ENCODE data around the gene CAPN15.
A peak's percentile ranks its signal among the peaks of the same experiment; 100 is the strongest.

The CAPN15 gene

DNA sequence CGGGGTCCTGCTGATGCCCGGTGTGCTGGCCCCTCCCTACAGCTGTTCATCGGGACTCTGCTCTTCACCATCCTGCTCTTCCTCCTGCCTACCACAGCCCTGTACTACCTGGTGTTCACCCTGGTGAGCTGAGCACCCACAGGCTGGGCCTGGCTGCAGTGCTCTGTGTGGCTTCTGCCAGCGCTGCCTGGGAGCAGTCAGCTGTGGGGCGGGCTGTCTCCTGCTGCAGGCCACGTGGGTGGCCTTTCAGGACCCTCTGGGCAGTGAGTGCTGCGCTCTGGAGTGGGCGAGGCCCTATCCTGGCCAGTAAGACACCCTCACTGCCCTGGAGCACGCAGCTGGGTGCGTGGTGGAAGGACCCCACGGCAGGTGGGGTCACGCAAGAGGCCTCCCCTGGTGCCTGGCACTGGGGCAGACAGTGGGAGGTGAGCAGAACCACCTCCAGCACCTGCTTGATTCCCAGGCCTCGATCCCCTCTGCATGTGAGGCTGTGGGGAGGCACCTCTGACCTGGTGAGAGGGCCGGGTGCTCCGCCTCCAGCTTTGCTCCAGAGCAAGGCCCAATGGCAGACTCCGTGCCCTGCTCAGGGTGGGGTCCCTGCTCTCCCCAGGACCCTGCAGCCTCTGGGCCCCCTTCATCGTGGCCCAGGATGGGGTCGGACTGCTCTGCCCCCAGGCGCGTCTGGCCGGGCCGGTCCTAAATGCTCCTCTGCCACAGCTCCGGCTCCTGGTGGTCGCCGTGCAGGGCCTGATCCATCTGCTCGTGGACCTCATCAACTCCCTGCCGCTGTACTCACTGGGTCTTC is 52.8 kb downstream of the CAPN15 start:
- no peak for DNase-seq

DNA sequence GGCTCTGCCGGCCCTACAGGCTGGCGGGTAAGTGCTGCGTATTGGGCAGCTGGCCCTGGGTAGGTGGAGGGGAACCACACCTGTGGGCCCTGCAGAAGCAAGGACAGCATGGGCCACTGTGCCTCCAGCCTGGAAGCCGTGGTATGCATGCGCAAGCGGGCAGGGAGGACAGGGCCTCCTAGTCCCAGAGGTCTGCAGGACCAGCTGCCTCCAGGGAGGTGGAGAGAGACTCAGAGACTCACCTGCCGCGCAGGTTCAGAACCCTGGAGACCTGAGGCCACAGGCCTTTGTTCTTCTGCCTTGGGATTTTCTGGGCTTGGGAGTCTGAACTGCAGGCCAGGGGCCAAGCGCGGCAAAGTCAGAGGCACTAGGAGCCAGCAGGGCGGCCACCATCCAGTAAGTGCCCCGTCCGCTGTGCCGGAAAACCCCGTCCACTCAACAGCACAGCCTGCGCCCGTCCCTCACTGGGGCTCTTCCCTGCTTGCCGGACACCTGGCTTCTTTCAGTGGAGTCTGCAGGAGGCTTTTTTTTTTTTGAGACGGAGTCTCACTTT is 53.5 kb downstream of the CAPN15 start:
- DNase-seq = no peak

DNA sequence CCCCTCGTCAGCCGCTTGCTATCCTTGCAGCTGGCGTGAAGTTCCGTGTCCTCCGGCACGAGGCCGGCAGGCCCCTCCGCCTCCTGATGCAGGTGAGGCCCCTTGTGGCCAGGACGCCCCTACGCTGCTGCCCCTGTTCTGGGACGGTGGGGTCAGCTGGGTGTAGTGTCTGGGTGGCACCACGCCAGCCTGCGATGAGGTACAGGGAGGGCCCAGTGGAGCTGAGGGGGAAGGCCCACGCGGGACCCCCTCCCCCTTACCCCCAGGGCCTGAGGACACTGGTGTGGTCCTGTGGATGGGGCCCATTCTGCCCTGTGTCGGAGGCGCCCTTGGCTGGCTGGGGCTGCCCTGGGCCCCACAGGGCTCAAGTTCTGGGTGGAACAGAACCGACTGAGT is 54.7 kb downstream of the CAPN15 start:
- no peak for DNase-seq

DNA sequence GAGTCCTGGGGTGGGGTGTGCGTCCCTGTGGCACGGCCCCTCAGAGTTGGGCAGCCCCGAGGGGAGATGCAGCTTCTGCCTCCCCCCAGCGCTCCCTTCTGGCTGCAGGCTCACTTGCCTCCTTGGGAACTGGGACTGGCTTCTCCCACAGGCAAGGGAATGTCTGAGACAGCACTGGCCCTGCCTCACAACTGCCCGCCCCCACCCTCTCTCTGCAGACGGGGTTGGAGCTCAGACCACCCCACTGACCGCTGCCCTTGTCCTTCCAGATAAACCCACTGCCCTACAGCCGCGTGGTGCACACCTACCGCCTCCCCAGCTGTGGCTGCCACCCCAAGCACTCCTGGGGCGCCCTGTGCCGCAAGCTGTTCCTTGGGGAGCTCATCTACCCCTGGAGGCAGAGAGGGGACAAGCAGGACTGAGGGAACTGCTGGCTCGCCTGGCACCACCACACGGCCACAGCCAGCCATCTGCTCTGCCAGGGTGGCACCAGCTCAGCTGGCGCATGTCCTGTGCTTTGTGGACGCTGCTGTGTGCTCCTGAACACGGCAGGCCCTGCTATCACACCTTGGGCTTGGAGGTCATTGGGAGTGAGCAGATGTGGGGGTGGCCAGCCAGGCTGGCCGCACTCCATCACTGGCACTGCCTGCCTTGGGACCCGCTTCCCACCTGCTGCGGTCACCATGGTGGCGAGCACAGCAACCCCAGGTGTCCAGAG is 55.3 kb downstream of the CAPN15 start:
- no peak for DNase-seq

DNA sequence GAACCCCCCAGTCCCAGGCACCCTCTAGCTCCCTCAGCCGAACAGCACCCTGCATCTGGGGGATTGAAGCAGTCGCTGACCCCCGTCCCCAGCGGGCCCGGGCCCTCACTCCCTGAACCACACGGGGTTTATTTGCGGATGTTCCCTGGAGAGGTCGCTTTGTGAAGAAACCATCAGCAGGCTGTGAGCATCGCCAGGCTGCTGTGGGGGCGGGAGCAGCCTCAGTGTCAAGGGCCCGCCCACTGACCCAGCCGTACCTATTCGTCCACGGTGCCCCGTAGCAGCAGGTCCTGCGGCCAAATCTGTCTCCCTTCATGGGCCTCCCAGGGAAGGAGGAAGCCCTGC is 55.9 kb downstream of the CAPN15 start:
- DNase-seq = no peak

DNA sequence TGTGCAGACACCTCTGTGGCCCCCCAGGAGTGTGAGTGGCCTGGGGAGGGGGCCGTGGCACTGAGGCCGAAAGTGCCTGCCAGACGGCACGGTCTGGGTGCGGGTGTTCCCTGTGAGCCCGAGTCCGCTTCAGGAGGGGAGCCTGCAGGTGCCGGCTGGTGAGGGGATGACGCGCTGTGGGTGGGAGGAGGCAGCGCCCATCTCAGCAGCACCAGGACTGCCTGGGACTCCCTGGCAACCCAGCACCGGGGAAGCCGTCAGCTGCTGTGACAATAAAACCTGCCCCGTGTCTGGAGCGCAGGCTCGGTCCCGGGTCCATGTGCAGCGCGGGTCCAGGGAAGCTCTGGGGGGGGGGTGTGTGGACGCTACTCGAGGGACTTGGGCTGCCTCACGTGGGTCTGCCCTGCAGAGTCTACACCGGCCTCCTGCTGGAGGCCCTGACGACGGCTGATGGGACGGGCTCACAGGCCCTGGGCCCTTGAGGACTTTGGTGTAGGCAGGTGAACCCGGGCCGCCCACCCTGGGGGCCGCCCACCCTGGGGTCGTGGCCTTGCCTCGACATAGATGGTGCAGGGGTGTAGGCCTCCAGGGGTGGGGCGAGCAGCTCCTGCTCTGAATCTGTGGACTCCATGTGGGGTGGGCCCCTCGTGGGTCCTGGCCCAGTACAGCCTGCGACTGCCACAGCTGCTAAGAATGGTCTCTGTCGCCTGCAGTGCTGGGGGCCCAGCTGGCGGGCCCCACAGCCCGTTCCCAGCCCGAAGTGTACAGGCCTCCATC is 56.5 kb downstream of the CAPN15 start:
- DNase-seq = no peak

DNA sequence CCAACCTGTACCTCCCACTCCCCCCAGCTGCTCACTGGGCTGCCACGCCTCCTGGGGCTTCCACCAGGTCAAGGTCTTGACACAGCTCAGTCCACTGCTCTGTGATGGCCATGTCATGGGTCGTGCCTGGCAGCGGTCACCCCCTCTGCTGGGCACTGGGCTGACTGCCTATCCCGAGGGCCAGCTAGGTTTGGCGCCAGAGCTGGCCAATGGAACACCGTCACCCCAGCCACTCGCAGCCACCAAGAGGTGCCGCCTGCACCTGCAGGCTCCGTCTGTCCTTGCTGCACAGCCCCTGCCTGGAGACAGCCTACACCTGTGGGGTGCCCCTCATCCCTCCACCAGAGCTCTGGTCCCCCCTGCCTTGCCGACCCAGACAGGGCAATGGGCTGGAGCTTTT is 57.8 kb downstream of the CAPN15 start:
- no peak for DNase-seq

DNA sequence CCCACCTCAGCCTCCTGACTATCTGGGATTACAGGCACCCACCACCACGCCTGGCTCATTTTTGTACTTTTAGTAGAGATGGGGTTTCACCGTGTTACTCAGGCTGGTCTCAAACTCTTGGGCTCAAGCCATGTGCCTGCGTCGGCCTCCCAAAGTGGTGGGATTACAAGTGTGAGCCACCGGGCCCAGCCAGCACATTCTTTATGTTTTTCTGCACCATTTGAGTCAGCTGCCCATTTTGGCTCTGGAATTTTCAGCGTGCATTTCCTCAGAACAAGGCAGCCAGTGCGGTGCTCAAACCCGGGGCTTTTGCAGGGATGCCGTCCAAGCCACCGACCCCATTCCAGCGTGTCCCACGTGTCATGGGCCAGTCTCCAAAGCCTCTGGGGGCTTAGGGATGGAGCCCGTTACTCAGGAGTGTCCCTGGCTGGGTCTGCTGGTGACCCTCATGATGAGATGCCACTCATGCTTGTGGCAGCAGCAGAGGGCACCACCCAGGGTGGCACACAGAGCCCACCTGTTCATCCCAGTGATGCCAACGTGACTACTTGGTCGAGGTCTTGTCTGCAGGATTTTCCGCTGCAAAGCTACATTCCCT is 58.6 kb downstream of the CAPN15 start:
- no peak for DNase-seq

DNA sequence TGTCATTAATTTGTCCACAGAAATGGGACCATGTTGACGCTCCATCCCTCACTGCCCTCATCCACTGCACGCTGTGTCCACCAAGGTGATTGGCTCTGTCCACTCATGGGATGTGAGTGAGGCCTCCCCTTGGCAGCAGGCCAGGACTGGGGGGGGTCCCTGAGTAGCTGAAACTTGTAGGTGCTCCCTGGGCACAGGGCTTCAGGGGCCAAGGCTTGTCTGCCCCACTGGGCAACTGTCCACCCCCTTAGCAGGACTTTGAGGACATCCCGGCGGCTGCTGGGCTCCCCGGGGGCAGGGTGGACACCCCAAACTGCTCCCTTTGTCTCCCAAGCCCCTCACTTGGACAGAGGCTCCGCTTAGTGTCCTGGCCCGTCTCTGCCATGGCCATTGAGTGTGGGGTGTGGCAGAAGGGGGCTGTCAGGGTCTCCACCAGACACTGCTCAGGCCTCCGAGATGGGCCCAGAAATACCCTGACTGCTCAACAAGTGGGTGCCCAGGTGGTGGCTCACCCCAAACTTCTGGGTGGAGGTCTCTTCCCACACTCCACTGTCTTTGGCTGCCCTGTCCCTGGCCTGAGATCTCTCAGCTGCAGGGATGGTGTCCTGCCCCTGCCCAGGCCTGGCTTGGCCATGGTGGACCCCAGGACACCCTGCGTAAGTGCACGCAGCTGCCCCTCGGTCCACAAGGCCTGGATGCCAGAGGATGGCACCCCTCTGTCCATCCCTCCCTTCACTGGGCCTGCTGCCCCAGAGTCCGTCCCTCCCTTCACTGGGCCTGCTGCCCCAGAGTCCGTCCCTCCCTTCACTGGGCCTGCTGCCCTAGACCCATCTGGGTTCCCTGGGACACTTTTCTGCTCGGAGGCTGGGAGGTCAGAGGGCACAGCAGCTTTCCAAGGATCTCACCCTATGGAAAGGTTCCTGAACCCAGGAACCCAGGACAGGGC is 59.4 kb downstream of the CAPN15 start:
- DNase-seq = no peak

DNA sequence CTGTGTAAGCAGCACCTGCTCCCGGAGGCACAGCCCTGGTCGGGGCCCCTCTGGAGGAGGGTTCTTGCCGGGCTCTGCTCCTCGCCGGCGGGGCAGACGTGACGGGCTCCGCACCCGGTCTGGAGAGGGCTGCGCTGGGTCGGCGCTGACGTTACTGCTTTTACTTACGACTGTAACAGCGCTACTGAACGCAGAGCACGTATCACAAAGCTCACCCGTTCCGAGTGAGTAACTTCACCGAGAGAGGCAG is 61.1 kb downstream of the CAPN15 start:
- DNase-seq = peak; percentile 64 to 72

DNA sequence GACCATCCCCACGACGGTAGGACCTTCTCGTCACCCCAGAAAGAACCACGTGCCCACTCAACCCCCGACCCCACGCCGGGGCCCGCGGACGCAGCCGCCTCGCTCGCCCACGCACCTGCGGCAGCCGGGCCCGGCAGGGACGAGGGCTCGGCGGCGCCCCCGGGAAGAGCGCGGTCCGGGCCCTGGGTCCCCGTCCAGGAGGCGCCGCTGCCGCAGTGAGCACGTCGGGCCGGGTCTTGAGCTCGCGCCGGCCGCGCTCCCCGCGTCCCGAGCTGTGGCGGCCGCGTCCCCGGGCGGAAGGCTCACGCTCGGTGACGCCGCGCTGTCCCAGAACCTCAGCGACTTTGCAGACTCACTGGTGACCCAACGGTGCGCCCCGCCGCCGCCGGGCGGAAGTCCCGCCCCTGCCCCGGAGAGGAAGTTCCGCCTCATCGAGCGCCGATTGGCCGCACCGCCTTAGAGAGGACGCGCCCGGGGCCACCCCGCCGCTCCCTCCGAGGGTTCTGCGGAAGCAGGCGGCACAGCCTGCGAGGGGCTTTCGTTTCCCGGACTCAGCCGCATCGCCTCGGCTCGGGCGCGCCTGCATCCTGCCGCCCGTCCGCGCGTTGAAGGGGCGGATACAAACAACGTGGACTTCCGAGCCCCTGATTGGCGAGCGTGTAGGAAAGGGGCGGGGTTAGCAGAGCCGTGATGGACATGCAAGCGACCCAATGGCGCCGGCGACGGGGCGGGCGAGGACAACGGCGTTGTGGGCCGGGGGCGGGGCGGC is 61.6 kb downstream of the CAPN15 start:
- peak; percentile 97 to 98 for DNase-seq

DNA sequence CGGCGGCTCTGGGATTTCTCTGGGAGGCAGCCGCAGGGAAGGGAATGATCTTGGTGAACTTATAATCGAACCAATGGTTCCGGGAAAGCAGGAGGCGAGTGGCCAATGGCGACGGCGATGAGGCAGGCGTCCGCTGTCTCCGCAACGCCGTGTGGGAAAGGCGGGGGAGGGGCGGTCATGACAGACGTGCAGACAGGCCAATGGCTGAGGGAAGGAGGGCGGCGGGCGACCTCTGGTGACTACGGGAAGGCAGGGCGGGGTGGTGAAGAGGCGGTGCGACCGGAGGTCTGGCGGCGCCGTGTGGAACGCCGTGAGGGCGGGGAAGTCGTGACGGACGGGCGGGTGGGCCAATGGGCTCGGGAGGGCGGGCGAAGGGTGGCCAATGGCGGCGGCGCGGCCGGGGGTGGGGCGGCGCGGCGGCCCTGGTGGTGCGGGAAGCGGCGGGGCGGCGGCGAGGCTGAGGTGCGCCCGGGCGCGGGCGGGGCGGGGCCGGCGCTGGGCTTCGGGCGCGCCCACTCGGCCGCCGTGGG is 62.2 kb downstream of the CAPN15 start, which contains the start of gene RAB40C:
Gene RAB40C (plus strand): TSS at position 409 of the 530 bp plus-strand sequence. CDS start 226 bp downstream, outside the sequence.
- DNase-seq = peak; percentile 99

DNA sequence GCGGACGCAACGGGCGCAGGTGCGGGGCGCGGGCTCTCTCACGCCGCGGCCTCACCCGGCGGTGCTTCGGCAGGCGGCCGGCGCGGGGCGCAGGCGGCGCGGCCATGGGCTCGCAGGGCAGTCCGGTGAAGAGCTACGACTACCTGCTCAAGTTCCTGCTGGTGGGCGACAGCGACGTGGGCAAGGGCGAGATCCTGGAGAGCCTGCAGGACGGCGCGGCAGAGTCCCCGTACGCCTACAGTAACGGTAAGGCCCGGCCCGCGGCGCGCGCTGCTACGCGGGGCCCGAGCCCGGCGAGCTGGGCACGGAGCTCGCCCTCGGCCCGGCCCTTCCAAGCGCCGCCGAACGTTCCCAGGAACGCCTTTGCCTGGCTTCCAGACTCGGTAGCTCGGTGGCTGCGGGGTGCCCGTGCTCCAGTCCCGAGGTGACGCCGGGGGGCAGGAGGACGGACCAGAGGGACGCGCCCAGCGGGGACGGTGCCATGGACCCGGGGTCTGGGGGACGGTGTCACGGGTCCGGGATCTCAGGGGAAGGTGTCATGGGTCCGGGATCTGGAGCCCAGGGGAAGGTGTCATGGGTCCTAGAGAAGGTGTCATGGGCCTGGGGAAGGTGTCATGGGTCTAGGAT is 62.8 kb downstream of the CAPN15 start:
- no peak for DNase-seq

DNA sequence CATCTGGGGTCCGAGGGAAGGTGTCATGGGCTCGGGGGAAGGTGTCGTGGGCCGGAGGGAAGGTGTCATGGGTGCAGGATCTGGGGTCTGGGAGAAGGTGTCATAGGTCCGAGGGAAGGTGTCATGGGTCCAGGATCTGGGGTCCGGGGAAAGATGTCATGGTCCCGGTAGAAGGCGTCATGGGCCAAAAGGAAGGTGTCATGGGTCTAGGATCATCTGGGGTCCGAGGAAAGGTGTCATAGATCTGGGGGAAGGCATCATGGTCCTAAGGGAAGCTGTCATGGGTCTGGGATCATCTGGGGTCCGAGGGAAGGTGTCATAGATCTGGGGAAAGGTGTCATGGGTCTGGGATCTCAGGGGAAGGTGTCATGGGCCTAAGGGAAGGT is 63.3 kb downstream of the CAPN15 start:
- DNase-seq = no peak

DNA sequence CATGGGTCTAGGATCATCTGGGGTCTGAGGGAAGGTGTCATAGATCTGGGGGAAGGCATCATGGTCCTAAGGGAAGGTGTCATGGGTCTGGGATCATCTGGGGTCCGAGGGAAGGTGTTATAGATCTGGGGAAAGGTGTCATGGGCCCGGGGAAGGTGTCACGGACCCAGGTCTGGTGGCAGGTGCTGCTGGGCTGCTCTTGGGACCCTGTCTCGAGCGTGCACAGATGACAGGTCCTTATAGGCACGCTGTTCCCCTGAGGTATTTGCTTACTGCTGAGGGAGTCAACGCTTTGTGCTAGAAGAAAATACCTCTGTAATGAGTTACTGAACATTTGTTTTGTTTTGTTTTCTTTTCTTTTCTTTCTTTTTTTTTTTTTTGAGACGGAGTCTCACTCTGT is 63.7 kb downstream of the CAPN15 start:
- DNase-seq = no peak

DNA sequence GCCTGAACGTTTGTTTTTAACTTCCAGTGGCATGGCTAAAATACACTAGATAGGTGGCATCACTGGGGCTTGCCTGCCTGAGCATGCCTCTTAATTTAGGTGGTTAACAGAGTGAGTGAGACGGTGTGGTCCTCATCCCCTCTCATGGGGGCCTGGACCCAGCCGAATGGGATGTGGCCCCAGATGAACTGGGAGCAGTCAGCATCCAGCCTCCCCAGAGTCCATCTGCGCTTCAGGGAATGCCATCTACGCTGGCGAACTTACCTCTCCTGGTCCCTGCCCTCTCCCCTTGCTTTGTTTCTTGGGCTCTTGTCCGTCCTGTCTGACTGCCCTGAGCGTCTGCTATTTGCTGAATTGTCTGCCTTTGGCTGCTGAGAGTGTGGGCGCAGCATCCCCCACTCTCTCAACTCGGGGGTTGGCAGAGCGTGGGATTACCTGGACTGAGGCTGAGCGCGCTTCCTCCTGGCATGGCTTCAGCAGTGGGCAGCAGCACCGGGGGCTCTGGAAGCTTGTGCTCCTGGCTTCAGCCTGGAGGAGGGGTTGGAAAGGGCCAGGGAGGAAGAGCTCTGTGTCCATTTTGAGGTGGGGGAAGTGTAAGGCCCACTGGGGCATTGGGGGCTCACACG is 64.5 kb downstream of the CAPN15 start:
- DNase-seq = no peak

DNA sequence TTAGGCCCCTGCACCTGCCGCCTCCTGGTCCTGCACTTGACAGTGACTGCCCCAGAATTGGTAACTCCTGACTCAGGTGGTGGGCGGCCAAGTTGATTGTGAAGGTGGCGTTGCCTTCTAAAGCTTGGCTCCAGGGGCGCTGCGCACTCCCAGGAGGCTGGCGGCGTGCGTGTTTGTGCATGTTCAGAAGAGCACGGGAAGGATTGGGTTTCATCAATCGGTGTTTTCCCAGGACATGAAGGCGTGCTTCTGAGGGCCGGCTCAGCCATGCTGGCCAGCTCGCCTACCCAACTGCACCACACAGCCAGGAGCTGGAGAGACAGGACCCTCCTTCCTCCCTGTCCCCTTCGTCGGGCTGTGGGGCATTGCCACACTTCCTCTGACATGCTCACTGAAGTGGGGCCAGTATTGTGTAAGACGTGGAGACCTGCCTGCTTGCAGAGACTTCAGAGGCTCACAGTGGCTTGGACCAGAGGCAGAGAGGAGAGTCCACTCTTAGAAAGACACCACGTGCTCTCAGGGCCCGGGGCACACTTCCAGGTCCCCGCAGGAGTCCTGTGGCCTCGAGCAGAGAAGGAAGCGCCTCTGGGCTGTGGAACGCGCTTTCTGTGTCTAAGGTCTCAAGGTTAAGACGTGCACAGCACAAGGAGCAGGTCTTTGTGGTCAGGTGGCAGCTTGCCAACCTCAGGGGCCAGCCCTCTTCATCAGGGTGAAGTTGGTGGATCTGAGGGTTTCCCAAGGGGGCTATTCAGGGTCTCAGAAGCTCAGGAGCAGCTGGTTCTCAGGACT is 65.2 kb downstream of the CAPN15 start:
- DNase-seq = peak in 1 of 2 donors; percentile 42

DNA sequence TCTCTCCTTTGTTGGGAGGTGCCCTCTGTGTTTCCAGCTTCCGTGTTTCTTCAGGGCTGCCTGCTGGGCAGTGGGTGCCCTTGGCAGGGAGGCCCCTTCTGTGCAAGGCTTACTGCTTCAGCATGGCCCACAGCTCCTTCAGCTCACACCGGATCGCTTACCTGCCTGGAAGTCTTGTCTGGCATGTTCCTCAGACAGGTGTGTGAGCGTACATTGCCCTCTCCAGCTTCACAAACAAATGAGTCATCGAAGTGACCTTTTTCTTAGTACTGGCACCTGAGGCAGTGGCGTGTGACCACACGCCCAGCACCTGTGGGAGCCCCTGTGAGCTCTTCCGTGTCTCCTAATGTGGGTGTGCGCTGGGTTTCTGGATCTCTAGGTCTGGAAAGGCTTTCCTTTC is 65.9 kb downstream of the CAPN15 start:
- DNase-seq = no peak

DNA sequence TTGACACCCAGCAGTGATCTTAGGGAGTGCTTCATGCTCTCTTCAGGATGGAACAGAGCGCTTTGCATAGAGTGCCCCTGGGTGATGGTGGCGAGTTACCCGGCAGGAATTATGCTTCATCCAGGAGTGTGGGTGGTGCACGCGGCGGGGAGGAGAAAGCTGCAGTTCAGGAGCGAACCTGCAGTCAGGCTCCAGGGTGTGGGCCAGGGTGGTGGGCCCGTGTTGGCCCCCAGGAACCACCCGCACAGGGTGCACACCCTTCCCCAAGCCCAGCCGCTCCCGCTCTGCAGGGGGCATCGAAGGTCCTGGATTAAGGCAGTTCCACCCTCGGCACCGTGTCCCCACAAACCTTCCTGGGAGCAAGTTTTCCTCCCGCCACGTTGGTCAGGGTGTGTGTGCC is 66.3 kb downstream of the CAPN15 start:
- no peak for DNase-seq

Measured in CD4-positive, alpha-beta T cell treated with Interleukin-4 for 1 hour (primary cell).